SK-N-MC (cell line): ENCODE measurements around the gene SCFD2.

ENCODE experiments used
- EZH2 ChIP-seq: fragments of 200-600 bp; sonication (generic); IDR thresholded peaks from one replicate; pipeline ENCODE4 v1.6.1; 2017; ENCODE audit warnings: antibody characterized with exemption
- POLR2AphosphoS5 ChIP-seq: IDR thresholded peaks from 2 replicates; pipeline ENCODE4 v1.6.1; 2012; ENCODE audit warnings: mild to moderate bottlenecking, low read depth, low read length, borderline replicate concordance

- TF ChIP-seq POLR2AphosphoS5 (no peak), EZH2 (no peak)
These were observed 11.0 kb upstream of the SCFD2 start for GRCh38 chr4:53376900-53377299.
